ENCODE results near the gene SS18L1.

The SS18L1 gene

DNA sequence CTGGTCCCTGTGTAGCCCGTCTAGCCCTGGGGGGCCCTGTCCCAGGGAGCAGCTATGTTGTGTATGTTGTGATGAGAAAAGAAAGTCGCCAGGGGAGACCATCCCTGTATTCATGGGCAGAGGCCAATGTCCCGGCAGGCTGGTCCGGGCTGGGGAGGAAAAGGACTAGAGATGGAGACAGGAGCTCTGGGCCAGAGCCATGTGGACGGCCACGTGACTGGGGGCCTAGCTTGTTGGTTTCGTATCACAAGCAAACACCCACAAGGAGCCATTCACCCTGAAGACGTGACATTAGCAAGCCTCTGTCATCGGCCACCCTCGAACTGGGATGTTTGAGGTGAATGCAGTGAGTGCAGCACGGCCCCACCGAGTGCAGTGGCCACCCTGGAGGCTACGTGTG lies 79.4 kb downstream of the SS18L1 start:
- DNase-seq: no peak

DNA sequence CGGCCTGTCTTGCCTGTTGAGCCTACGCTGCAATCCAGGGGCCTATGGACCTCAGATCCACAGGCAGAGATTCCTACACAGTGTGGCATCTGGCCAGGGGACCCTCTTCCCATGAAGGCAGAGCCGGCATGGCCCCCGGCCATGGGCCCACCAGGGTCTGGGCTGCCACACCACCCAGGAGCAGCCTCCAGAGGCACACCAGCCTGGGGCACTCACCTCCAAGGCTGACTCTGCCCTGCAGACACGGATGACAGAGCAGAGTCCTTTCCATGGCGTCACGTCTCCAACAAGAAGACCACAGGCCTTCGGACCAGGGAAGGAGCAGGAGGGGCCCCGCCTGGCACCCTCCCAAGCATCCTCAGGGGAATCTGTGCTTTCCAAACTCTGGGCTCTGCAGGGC lies 80.0 kb downstream of the SS18L1 start:
- DNase-seq: no peak

DNA sequence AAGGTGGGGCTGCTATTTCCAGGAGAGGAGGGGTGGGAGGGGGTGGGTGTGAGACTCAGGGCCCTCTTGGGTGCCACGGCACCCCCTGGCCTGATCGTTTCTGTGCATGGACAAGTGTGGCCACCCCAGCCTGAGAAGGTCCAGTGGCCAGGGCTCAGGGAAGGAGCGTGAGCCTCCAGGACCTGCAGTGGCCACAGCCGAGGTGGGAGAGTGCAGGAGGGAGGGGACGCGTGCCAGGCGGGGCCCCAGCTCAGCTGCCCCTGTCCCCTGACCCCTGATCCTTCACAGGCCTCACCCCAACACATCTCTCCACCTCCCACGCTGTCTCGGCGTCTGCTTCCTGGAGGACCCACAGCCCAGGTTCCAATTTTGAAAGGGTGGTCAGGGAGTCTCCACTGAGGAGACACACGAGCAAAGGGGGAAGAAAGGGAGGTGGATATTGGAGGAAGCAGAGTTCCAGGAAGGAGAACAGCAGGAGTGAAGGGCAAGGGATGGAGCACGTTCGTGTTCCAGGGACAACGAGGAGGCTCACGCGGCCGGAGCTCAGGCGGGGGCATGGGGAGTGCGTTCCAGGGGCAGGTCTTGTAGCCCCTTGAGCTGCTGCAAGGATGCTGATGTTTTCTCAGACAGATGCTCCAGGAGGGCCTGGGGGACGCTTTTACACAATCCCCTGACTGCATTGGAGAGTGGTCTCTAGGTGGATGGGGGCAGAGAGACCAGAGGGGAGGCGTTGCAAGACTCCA lies 80.7 kb downstream of the SS18L1 start:
- DNase-seq: no peak

DNA sequence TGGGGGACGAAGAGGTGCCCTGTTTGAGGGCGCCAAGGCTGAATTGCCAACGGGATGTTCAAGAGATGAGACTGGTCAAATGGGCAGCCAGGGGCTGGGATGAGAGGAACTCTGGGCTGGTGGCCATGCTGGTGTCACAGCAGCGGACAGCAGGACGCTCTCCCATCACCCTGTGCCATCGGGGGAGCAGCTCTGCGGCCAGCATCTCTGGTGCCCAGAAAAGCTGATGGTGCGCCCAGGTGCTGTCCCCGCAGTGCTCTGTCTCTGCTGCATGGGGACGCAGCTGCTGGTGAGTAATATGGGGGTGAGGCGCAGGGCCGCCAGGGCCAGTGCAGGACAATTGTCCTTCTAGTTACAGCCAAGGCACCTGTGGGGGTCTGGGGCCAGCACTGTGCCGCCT lies 81.5 kb downstream of the SS18L1 start:
- DNase-seq: no peak

DNA sequence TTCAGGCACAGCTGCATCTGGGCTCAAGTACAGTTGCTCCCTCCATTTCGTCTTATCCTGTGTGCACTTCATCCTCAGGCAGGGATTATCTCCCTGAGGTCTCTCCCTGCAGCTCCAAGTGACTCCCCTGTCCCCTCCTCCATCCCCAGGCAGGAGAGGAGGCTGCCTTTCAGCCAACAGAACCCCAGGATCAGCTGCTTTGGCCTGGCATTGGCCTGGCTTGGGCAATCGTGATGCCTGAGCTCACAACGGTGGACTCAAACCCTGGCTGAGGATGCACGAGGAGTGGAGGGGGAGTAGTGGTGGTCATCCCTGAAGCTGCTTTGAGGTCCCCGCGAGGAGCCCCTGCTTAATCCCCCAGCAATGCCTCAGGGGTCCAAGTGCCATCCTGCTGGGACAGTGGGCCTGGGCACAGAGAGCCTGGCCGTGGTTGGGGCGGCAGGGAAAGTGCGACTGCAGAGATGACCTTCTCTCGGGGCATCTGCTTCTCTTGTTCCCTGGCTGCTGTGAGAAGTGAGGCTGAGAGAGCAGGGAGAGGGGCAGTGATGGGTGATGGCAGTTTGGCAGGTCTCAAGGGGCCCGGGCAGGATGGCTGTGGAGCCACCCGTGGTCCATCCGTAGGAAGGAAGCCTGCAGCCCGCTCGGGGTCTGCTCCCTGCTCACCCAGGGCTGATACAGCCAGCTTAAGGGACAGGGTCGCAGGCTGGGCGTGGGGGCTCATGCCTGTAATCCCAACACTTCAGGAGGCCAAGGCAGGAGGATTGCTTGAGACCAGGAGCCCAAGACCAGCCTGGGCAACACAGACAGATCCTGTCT lies 82.5 kb downstream of the SS18L1 start:
- no peak for DNase-seq

DNA sequence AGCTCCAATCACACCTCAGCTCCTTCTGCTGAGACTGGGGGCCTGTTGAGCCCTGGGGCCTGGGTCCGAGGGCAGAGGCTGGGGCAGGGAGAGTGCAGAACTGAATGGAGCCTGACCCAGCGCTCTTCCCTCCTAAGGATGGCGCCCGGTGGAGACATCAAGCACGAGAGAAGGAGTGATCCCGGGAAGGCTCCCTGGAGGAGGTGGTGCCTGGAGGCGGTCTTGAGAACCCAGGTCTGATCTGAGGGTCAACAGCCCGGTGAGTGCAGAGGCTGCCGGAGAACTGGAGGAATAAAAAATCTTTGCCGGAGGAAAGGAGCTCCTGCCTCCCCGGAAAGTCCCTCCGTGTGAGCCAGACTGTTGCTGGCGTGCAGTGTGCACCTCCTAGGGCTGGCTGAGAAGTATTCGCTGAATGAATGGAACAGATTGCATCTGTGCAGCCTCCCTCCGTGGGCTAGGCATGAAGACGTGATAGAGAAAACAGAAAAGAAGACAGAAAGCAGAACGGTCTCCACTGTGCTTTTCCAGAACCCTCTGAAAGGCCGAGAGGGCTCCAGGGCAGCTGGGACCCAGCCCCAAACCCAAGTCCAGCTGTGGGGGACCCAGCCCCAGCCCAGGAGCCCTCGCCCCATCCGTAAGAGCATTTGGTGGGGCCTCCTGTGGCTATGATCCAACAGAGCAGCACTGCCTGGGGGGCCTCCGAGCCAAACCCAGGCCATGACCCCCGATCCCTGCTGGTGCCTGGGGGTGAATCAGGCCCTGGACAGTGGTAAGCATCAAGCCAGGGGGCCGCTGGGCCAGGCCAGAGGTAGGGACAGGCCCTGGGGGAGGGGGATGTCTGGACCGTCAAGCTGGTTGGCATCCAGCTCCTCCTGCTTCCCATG lies 83.4 kb downstream of the SS18L1 start:
- DNase-seq: no peak

DNA sequence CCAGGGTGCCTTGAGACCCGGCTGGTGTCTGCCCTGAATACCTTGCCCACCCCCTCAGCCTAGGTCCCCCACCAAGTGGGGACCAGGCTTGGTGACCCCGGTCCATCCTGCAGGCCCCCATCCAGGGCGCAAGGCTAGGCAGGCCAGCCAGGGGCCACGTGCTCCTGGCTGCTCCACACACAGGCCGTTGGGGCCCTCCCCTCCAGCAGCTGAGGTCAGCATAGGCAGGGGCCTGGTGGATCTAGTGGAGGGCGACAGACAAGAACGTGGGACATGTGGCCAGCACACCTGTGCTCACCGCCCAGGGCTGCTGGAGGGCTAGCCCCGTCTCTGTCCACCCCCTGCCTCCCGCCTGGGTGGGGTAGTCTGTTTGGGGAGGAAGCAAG lies 84.0 kb downstream of the SS18L1 start:
- no peak for DNase-seq

DNA sequence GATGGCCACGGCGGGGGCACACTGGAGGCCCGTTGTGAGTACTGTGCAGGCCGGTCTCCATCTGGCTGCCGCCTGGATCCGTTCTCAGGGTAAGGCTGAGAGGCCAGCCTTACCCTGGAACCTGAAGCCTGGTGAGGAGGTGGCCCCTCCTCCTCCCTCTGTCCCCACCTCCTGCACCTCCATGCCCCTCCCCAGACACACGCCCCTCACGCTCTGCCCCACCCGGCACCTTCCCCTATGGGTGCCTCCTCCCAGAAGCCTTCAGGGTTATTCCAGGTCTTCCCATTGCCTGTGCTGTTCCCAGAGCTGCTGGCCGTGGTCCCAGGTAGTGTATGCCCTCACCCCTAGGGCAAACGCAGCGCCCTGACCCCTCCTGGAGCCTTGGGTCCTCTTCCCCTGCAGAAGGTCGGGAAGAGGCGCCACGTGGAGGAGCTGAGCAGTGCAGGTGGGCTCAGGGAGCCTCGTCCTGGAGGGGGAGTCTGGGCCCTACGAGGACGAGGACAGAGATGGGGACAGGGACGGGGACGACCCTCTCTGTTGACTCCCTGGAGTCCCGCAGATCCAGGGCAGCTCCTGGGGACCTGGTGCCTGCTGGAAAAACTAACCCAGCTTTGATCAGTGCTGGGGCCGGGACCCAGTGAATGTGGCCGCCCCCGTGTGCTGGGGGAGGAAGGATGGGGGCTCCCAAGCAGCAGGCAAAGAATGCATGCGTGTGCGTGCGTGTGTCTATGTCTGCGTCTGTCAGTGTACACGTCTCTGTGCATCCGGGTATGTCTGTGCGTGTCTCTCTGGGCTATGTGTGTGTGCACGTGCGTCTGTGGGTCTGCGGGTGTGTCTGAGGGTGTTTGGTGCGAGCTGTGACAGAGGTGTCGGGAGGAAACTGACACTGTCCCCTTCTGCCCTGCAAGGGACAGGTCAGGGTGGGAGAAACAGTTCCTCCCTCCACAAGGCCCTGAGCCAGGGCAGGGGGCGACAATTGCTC lies 84.7 kb downstream of the SS18L1 start:
- no peak for DNase-seq

DNA sequence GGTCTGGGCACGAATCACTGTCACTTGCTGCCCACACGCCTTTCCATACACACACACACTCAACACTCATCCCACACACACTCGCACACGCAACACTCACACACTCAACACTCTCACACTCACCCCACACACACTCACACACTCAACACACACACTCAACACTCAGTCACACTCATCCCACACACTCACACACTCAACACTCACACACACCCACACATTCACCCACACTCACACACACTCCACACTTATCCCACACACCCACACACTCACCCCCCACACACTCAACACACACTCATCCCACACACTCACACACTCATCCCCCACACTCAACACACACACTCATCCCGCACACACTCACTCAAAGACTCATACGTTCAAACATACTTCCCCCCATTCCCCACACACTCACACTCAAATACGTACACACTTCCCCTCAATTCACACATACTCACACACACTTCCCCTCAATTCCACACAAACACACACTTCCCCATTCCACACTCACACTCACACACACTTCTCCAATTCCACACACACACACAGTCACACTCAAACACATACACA lies 85.5 kb downstream of the SS18L1 start:
- DNase-seq: no peak

DNA sequence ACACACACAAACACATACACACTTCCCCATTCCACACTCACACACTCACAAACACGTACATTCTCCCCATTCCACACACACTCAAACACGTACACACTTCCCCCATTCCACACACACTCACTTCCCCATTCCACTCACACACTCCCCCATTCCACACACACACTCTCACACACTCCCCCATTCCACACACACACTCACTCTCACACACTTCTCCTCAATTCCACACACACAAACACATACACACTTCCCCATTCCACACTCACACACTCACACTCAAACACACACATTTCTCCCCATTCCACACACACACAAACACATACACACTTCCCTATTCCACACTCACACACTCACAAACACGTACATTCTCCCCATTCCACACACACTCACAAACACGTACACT lies 86.1 kb downstream of the SS18L1 start:
- no peak for DNase-seq

DNA sequence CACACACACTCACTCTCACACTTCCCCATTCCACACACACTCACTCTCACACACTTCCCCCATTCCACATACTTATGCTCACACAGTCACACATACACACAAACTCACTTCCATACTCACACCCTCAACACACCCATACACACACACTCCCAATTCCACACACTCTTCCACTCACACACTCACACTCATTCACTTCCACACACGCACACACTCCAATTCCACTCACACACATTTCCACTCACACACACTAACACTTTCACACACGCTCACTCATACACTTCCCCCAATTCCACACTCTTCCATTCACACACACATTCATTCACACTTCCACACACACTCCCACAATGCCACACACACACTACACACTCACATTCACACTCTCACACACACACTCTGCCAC lies 86.7 kb downstream of the SS18L1 start:
- DNase-seq: no peak

DNA sequence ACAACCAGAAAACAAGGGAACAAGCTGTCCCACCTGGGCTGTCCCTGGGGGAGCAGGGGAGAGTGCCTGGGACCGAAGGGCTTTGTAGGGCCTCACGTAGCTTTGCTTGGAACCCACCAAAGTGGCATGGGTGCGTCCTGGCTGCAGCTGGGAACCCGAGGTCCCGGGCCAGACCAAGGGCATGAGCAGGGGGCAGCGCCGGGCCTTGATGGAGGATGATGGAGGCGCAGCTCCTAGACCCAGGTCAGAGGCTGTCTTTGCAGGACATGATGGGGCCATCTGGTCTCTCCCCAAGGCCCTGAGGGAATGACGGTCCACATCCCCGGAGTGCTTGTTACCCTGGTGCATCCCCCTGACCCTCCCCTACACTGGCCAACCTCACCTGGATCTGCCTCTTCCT lies 87.1 kb downstream of the SS18L1 start:
- no peak for DNase-seq

DNA sequence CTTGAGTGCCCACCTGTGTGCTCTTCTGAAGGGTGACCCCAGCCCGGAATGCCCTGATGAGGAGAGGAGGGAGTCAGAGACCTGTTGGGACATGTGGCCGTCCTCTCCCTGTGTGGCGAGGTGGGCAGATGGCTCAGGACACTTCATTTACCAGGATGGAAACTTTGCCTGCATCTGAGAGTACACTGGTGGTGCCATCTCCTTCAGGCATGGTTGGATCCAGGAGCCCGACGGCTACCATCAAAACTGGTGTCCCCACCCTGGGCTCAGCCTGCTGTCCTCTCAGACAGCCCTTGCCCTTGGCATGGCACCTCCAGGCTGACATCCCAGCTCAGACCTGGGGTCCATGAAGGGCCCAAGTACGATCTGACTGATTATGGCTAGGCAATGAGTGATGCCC lies 87.7 kb downstream of the SS18L1 start:
- DNase-seq: no peak

All from nucleus accumbens (tissue), 56 donors.